Measurements from ENCODE around the gene PCDHB16. TPM values are rescaled to one million over a fixed set of nuclear protein-coding genes. Genes with fewer than 3 reads are reported as not detected.
"Not testable (repeated sequence)": the region's sequence is repeated elsewhere in the genome, so short reads cannot be mapped to it uniquely, and the experiment has no call there.

Gene PCDHB16
- total and polyA plus RNA-seq, 8 donors: 0.87 to 2.5 (median 1.5) TPM

- Histone ChIP-seq H3K9me3 (peaks cover 0 to 4% (median 0%) of the 10 kb centered on the region in 4 donors), H3K27me3 (no peaks in the 10 kb centered on the region), H3K4me3 (peak overlapping the region in 1 of 4 donors; percentile 11), H3K27ac (no peak overlapping the region), H3K36me3 (no peaks in the 10 kb centered on the region), H3K4me1 (no peaks in the 10 kb centered on the region)
- intact Hi-C loops (cut with DNase I): loop anchor here in 1 of 3 donors (10.0 kb wide), 1 partner anchor 234 kb away; the partner anchor contains the start of genes PCDHGA7 and PCDHGB4
- no peak for TF ChIP-seq CTCF (IDR thresholded peaks at IDR 0.05)
- DNase-seq (no peak), FAIRE-seq (no peak), ATAC-seq (no peak)
- WGBS, 2 donors: 29 to 48% methylated on average over 33 of the region's 33 CpGs
These were observed 31.8 kb upstream of the PCDHB16 start for GRCh38 chr5:141150224-141150992.

- FAIRE-seq (no peak), ATAC-seq (no peak), DNase-seq (no peak)
- Histone ChIP-seq H3K9me3 (peaks cover 0 to 4% (median 0%) of the 10 kb centered on the region in 4 donors), H3K4me1 (no peaks in the 10 kb centered on the region), H3K27ac (no peak overlapping the region), H3K36me3 (no peaks in the 10 kb centered on the region), H3K27me3 (no peaks in the 10 kb centered on the region), H3K4me3 (no peak overlapping the region)
- 22 to 48% methylated on average over 13 of the region's 13 CpGs for WGBS, 2 donors
- intact Hi-C loops (cut with DNase I): loop anchor here in 1 of 3 donors (10.0 kb wide), 1 partner anchor 234 kb away; the partner anchor contains the start of genes PCDHGA7 and PCDHGB4
- TF ChIP-seq CTCF (IDR thresholded peaks at IDR 0.05): no peak
These were observed 31.2 kb upstream of the PCDHB16 start for GRCh38 chr5:141150993-141151325.

GRCh38 chr5:141151632-141152031 is 30.6 kb upstream of the PCDHB16 start:
- intact Hi-C loops (cut with DNase I): loop anchor here in 1 of 3 donors (10.0 kb wide), 1 partner anchor 233 kb away; the partner anchor contains the start of genes PCDHGA7 and PCDHGB4
- not testable (repeated sequence) for H3K27me3 ChIP-seq, H3K4me1 ChIP-seq, H3K9me3 ChIP-seq, ATAC-seq, H3K36me3 ChIP-seq, H3K27ac ChIP-seq, DNase-seq, FAIRE-seq, H3K4me3 ChIP-seq
- 23 to 40% methylated on average over 32 to 41 of the region's 41 CpGs for WGBS, 2 donors

GRCh38 chr5:141152096-141152495 is 30.1 kb upstream of the PCDHB16 start:
- not testable (repeated sequence) for FAIRE-seq, H3K4me1 ChIP-seq, H3K4me3 ChIP-seq, H3K9me3 ChIP-seq, ATAC-seq, H3K27me3 ChIP-seq, H3K36me3 ChIP-seq, DNase-seq, H3K27ac ChIP-seq
- intact Hi-C loops (cut with DNase I): loop anchor here in 1 of 3 donors (10.0 kb wide), 1 partner anchor 233 kb away; the partner anchor contains the start of genes PCDHGA7 and PCDHGB4
- WGBS, 2 donors: 27 to 29% methylated on average over 14 to 36 of the region's 36 CpGs

- Histone ChIP-seq H3K9me3 (peaks cover 0 to 4% (median 0%) of the 10 kb centered on the region in 4 donors), H3K27ac (no peak overlapping the region), H3K4me3 (no peak overlapping the region), H3K27me3 (peaks cover 0 to 3% (median 0%) of the 10 kb centered on the region in 4 donors), H3K4me1 (no peaks in the 10 kb centered on the region), H3K36me3 (no peaks in the 10 kb centered on the region)
- WGBS, 2 donors: 21 to 35% methylated on average over 21 of the region's 21 CpGs
- DNase-seq (no peak), FAIRE-seq (no peak), ATAC-seq (no peak)
- no peak for TF ChIP-seq CTCF (IDR thresholded peaks at IDR 0.05)
- intact Hi-C loops (cut with DNase I): loop anchor here in 1 of 3 donors (10.0 kb wide), 1 partner anchor 229 kb away; the partner anchor contains the start of genes PCDHGA7 and PCDHGB4
These were observed 26.4 kb upstream of the PCDHB16 start for GRCh38 chr5:141155540-141156374.

GRCh38 chr5:141157356-141157755 is 24.8 kb upstream of the PCDHB16 start:
- H3K4me3 ChIP-seq, H3K4me1 ChIP-seq, H3K27ac ChIP-seq, FAIRE-seq, H3K27me3 ChIP-seq, H3K9me3 ChIP-seq, H3K36me3 ChIP-seq, ATAC-seq, DNase-seq: not testable (repeated sequence)
- intact Hi-C loops (cut with DNase I): loop anchor here in 1 of 3 donors (10.0 kb wide), 1 partner anchor 227 kb away; the partner anchor contains the start of genes PCDHGA7 and PCDHGB4
- WGBS, 2 donors: 19 to 32% methylated on average over 29 to 38 of the region's 38 CpGs

GRCh38 chr5:141157901-141158300 is 24.3 kb upstream of the PCDHB16 start:
- DNase-seq, ATAC-seq, H3K4me3 ChIP-seq, H3K27ac ChIP-seq, H3K4me1 ChIP-seq, H3K9me3 ChIP-seq, H3K27me3 ChIP-seq, FAIRE-seq, H3K36me3 ChIP-seq: not testable (repeated sequence)
- intact Hi-C loops (cut with DNase I): loop anchor here in 1 of 3 donors (10.0 kb wide), 1 partner anchor 227 kb away; the partner anchor contains the start of genes PCDHGA7 and PCDHGB4
- 30 to 39% methylated on average over 17 to 21 of the region's 28 CpGs for WGBS, 2 donors
